NT2/D1 (cell line): Measurements from ENCODE around the gene ERMARD.
A peak's percentile ranks its signal among the peaks of the same experiment; 100 is the strongest.

ENCODE experiments used
- DNase-seq: peaks from one replicate; pipeline ENCODE4 v3.0.0-alpha.2; 2011; ENCODE audit warnings: low read depth, low spot score
- H3K27me3 ChIP-seq: 2 replicates; pipeline ENCODE4 v1.6.0; 2011; ENCODE audit warnings: mild to moderate bottlenecking; ENCODE audit not compliant: insufficient read length, insufficient read depth
- H3K36me3 ChIP-seq: 2 replicates; pipeline ENCODE4 v1.6.1; 2011; ENCODE audit warnings: mild to moderate bottlenecking, low read length, mixed read lengths; ENCODE audit not compliant: insufficient read depth, insufficient read length
- H3K4me1 ChIP-seq: 2 replicates; pipeline ENCODE4 v1.5.1; 2011; ENCODE audit not compliant: insufficient read depth, insufficient read length
- H3K4me3 ChIP-seq: 2 replicates; pipeline ENCODE4 v1.5.1; 2011; ENCODE audit warnings: low read depth; ENCODE audit not compliant: insufficient read length
- H3K9ac ChIP-seq: 2 replicates; pipeline ENCODE4 v1.6.0; 2011; ENCODE audit warnings: low read depth; ENCODE audit not compliant: insufficient read length
- H3K9me3 ChIP-seq: 2 replicates; pipeline ENCODE4 v1.5.1; 2011; ENCODE audit warnings: mild to moderate bottlenecking, low read length; ENCODE audit not compliant: insufficient read depth
- SUZ12 ChIP-seq: IDR thresholded peaks from 2 replicates; pipeline ENCODE4 v1.6.1; 2011; ENCODE audit not compliant: insufficient read length, insufficient read depth; ENCODE audit errors: extremely low read depth
- YY1 ChIP-seq: IDR thresholded peaks from 2 replicates; pipeline ENCODE4 v1.6.1; 2011; ENCODE audit not compliant: insufficient read length, insufficient read depth
- ZNF274 ChIP-seq: IDR thresholded peaks from 2 replicates; pipeline ENCODE4 v1.6.1; 2011; ENCODE audit warnings: mild to moderate bottlenecking, low read depth, low read length

ERMARD gene

GRCh38 chr6:169714595-169714994, 36.8 kb upstream of the ERMARD start:
- no peaks in the 10 kb centered on the region for H3K4me1 ChIP-seq
- H3K9me3 ChIP-seq, result no peaks in the 10 kb centered on the region
- DNase-seq, result no peak
- peaks cover 61% of the 10 kb centered on the region for H3K36me3 ChIP-seq
- no peak overlapping the region for H3K4me3 ChIP-seq
- H3K9ac ChIP-seq, result no peak overlapping the region
- TF ChIP-seq YY1, result no peak
- no peak for TF ChIP-seq SUZ12
- no peak for TF ChIP-seq ZNF274
- no peaks in the 10 kb centered on the region for H3K27me3 ChIP-seq

- DNase-seq, result no peak
- H3K36me3 ChIP-seq, result peaks cover 33% of the 10 kb centered on the region
- H3K4me3 ChIP-seq, result no peak overlapping the region
- no peak overlapping the region for H3K9ac ChIP-seq
- H3K9me3 ChIP-seq, result no peaks in the 10 kb centered on the region
- H3K4me1 ChIP-seq, result no peaks in the 10 kb centered on the region
- TF ChIP-seq YY1 (no peak), SUZ12 (no peak), ZNF274 (no peak)
- H3K27me3 ChIP-seq, result peaks cover 10% of the 10 kb centered on the region
These were observed 32.3 kb upstream of the ERMARD start for GRCh38 chr6:169719117-169719516.

- H3K36me3 ChIP-seq, result peaks cover 22% of the 10 kb centered on the region
- TF ChIP-seq ZNF274 (no peak), YY1 (no peak), SUZ12 (no peak)
- no peak for DNase-seq
- peaks cover 10% of the 10 kb centered on the region for H3K27me3 ChIP-seq
- no peak overlapping the region for H3K9ac ChIP-seq
- no peak overlapping the region for H3K4me3 ChIP-seq
- H3K9me3 ChIP-seq, result no peaks in the 10 kb centered on the region
- no peaks in the 10 kb centered on the region for H3K4me1 ChIP-seq
These were observed 31.1 kb upstream of the ERMARD start for GRCh38 chr6:169720207-169720855.

- no peaks in the 10 kb centered on the region for H3K4me1 ChIP-seq
These were observed 28.8 kb upstream of the ERMARD start for GRCh38 chr6:169722362-169723199.

GRCh38 chr6:169723200-169723909, 28.1 kb upstream of the ERMARD start:
- H3K4me3 ChIP-seq, result peak overlapping the region; percentile 47
- H3K27me3 ChIP-seq, result peaks cover 10% of the 10 kb centered on the region
- no peak for DNase-seq
- peaks cover 7% of the 10 kb centered on the region for H3K36me3 ChIP-seq
- peak overlapping the region; percentile 77 for H3K9ac ChIP-seq
- TF ChIP-seq SUZ12 (no peak), YY1 (no peak), ZNF274 (no peak)
- H3K4me1 ChIP-seq, result no peaks in the 10 kb centered on the region
- no peaks in the 10 kb centered on the region for H3K9me3 ChIP-seq

More at GRCh38 chr6:169722362-169723199, 28.8 kb upstream of the ERMARD start:
- TF ChIP-seq YY1 (no peak), ZNF274 (no peak), SUZ12 (no peak)
- Histone ChIP-seq H3K9me3 (no peaks in the 10 kb centered on the region), H3K27me3 (peaks cover 10% of the 10 kb centered on the region), H3K4me3 (peak overlapping the region; percentile 47), H3K36me3 (peaks cover 12% of the 10 kb centered on the region), H3K9ac (peak overlapping the region; percentile 77)
- DNase-seq, result no peak

DNA sequence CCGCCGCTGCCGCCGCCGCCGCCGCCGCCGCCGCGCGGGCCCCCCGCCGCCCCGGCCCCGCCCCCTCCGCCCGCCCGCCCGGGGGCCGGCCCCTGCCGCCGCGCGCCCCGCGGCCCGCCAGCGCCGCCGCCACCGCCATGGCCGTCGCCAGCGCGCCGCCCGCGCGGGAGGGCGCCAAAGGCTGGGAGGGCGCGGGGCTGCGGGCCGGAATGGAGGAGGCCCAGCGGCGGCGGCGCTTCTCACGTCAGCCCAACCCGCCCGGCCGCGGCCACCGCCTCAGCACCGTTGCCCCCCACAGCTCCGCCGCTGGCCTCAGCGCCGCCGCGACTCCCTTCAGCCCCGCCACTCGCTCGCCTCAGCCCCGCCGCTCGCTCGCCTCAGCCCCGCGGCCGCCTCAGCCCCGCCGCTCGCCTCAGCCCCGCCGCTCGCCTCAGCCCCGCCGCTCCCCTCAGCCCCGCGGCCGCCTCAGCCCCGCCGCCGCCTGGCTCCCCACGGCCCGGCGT, 27.4 kb upstream of the ERMARD start:
- no peak for TF ChIP-seq SUZ12
- TF ChIP-seq ZNF274, result no peak
- TF ChIP-seq YY1, result no peak
- no peak for DNase-seq
- Histone ChIP-seq H3K4me3 (peak overlapping the region; percentile 47), H3K27me3 (peaks cover 10% of the 10 kb centered on the region), H3K36me3 (peaks cover 4% of the 10 kb centered on the region), H3K9me3 (no peaks in the 10 kb centered on the region), H3K4me1 (no peaks in the 10 kb centered on the region), H3K9ac (peak overlapping the region; percentile 79)

DNA sequence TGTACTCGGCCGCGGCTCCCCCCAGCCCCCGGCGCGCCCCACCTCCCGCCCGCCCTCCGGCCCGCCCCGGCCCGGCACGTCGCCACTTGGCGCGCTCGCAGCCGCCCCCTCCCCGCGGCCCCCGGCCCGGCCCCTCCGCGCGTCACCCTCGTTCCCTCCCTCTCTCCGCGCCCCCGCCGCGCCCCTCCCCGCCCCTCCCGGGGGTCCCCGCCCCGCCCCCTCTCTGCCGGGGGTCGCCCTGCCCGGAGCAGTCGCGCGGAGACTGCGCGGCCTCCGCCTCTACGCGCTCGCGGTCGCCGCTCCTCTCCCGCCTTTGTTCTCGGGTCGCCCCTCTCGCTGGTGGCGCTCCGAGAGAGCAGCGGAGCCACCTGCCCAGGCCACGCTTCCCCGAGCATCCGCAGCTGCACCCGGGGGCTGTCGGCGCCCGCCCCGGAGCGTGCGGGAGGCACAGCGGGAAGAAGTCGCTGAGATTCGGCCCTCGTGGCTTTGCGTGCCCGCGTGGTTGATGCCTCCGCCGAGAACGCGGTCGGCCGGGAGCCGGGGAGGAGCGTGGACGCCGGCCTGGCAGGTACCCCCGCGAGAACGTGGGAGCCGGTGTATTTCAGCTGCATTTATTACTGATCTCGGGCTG, 26.8 kb upstream of the ERMARD start, which contains the start of gene PHF10:
TSS of gene PHF10 (minus strand) at position 7 of the 631 bp plus-strand sequence. CDS start 569 bp downstream, outside the sequence.
- Histone ChIP-seq H3K4me1 (no peaks in the 10 kb centered on the region), H3K27me3 (peaks cover 10% of the 10 kb centered on the region), H3K36me3 (no peaks in the 10 kb centered on the region), H3K9ac (peak within 1 kb of the TSS; percentile 85), H3K9me3 (no peaks in the 10 kb centered on the region), H3K4me3 (peak within 1 kb of the TSS; percentile 71)
- DNase-seq, result no peak
- no peak for TF ChIP-seq SUZ12
- TF ChIP-seq YY1, result no peak
- no peak for TF ChIP-seq ZNF274
